ENCODE measurements around the gene ZNF853.

- TF ChIP-seq CTCF (conservative IDR thresholded peaks at IDR 0.05; ENCODE audit: low read depth, low read length) (no peak), EZH2phosphoT487 (IDR thresholded peaks at IDR 0.05; ENCODE audit: borderline replicate concordance, low read length) (no peak), EZH2 (IDR thresholded peaks at IDR 0.05; ENCODE audit: low read length, unreplicated experiment) (no peak)
Observed at GRCh38 chr7:6567886-6568285, 47.5 kb upstream of the ZNF853 start.
